HL-60 (cell line): ENCODE measurements around the gene GAA.

Source experiments
- CTCF ChIP-seq: IDR thresholded peaks from one replicate; pipeline ENCODE4 v1.5.1; 2011; ENCODE audit warnings: low read length, control low read depth, inconsistent platforms; ENCODE audit not compliant: insufficient read depth
- POLR2AphosphoS5 ChIP-seq: IDR thresholded peaks from 2 replicates; pipeline ENCODE4 v1.6.1; 2012; ENCODE audit warnings: low read depth
- REST ChIP-seq: IDR thresholded peaks from 2 replicates; pipeline ENCODE4 v1.6.1; 2012; ENCODE audit warnings: low read depth; ENCODE audit not compliant: insufficient replicate concordance

DNA sequence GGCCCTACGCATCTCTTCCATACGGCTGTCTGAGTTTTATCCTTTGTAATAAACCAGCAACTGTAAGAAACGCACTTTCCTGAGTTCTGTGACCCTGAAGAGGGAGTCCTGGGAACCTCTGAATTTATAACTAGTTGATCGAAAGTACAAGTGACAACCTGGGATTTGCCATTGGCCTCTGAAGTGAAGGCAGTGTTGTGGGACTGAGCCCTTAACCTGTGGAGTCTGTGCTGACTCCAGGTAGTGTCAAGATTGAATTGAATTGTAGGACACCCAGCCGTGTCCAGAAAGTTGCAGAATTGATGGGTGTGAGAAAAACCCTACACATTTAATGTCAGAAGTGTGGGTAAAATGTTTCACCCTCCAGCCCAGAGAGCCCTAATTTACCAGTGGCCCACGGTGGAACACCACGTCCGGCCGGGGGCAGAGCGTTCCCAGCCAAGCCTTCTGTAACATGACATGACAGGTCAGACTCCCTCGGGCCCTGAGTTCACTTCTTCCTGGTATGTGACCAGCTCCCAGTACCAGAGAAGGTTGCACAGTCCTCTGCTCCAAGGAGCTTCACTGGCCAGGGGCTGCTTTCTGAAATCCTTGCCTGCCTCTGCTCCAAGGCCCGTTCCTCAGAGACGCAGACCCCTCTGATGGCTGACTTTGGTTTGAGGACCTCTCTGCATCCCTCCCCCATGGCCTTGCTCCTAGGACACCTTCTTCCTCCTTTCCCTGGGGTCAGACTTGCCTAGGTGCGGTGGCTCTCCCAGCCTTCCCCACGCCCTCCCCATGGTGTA is 1.5 kb downstream of the GAA start:
- TF ChIP-seq CTCF, result no peak
- no peak for TF ChIP-seq REST
- no peak for TF ChIP-seq POLR2AphosphoS5
